Measurements from ENCODE around the gene DDX39B.

- no peak for TF ChIP-seq POLR2A (IDR thresholded peaks at IDR 0.05; ENCODE audit: control extremely low read depth in 1 of 2, low read depth in 2 of 2, low read length in 2 of 2)
- no peak for TF ChIP-seq MAFK (IDR thresholded peaks at IDR 0.05; ENCODE audit: low read depth, low read length)
- no peak for TF ChIP-seq PHF8 (conservative IDR thresholded peaks at IDR 0.05; ENCODE audit: low read depth, low read length)
- TF ChIP-seq SP2 (IDR thresholded peaks at IDR 0.05; ENCODE audit: low read length): no peak
These were observed 15.9 kb upstream of the DDX39B start for GRCh38 chr6:31557443-31558317.

Data from H1 (cell line).